GM23338 (cell line): ENCODE data around the gene SCRG1. TPM values are rescaled to one million over a fixed set of nuclear protein-coding genes. Genes with fewer than 3 reads are reported as not detected.

Source experiments
- ATAC-seq: fragments of 200-7000 bp; cut with Tn5 transposase; 3 replicates; pipeline ENCODE4 v1.9.1; 2020
- DNase-seq: peaks from one replicate; pipeline ENCODE4 v3.0.0-alpha.2; 2015; ENCODE audit warnings: low spot score
- H2AFZ ChIP-seq: fragments of 200-600 bp; sonication (generic); 2 replicates; pipeline ENCODE4 v1.8.0; 2016; ENCODE audit warnings: antibody characterized with exemption, mild to moderate bottlenecking, moderate library complexity
- H3F3A ChIP-seq: fragments of 200-600 bp; sonication (generic); replicated peaks from 2 replicates; pipeline ENCODE4 v1.8.0; 2017; ENCODE audit warnings: antibody characterized with exemption, mixed run types, low read depth
- H3K27ac ChIP-seq: fragments of 200-600 bp; sonication (generic); 2 replicates; pipeline ENCODE4 v1.6.1; 2016; ENCODE audit warnings: low read depth
- H3K27me3 ChIP-seq: fragments of 200-600 bp; sonication (generic); 2 replicates; pipeline ENCODE4 v1.8.0; 2016; ENCODE audit warnings: mild to moderate bottlenecking, mixed run types, moderate library complexity; ENCODE audit not compliant: insufficient read depth
- H3K36me3 ChIP-seq: fragments of 200-600 bp; sonication (generic); 2 replicates; pipeline ENCODE4 v1.8.0; 2016; ENCODE audit warnings: mild to moderate bottlenecking; ENCODE audit not compliant: insufficient read depth
- H3K4me1 ChIP-seq: fragments of 200-600 bp; sonication (generic); 2 replicates; pipeline ENCODE4 v1.8.0; 2016; ENCODE audit warnings: mild to moderate bottlenecking, moderate library complexity; ENCODE audit not compliant: insufficient read depth
- H3K4me2 ChIP-seq: fragments of 200-600 bp; sonication (generic); 2 replicates; pipeline ENCODE4 v1.7.1; 2017; ENCODE audit warnings: mixed run types
- H3K4me3 ChIP-seq: fragments of 200-600 bp; sonication (generic); 2 replicates; pipeline ENCODE4 v1.6.1; 2016; ENCODE audit warnings: mixed run types
- H3K79me2 ChIP-seq: fragments of 200-600 bp; sonication (generic); replicated peaks from 2 replicates; pipeline ENCODE4 v1.8.0; 2017; ENCODE audit warnings: mild to moderate bottlenecking; ENCODE audit not compliant: insufficient read depth
- H3K9me2 ChIP-seq: fragments of 200-600 bp; sonication (generic); 2 replicates; pipeline ENCODE4 v1.8.0; 2017; ENCODE audit not compliant: insufficient read depth
- H4K20me1 ChIP-seq: fragments of 200-600 bp; sonication (generic); replicated peaks from 2 replicates; pipeline ENCODE4 v1.8.0; 2017; ENCODE audit warnings: mild to moderate bottlenecking; ENCODE audit not compliant: insufficient read depth
- H3K27ac Mint-ChIP-seq: 2 replicates; pipeline ENCODE4 v1.8.0; 2020; ENCODE audit warnings: inconsistent platforms, mild to moderate bottlenecking, moderate library complexity, mixed read lengths
- H3K27me3 Mint-ChIP-seq: 3 replicates; pipeline ENCODE4 v1.8.0; 2022; ENCODE audit warnings: low read depth, mild to moderate bottlenecking, moderate library complexity, mixed read lengths, inconsistent platforms; ENCODE audit not compliant: insufficient read depth, poor library complexity
- H3K36me3 Mint-ChIP-seq: 3 replicates; pipeline ENCODE4 v1.8.0; 2021; ENCODE audit warnings: low read depth, mild to moderate bottlenecking, inconsistent platforms, moderate library complexity, mixed read lengths
- H3K4me1 Mint-ChIP-seq: 3 replicates; pipeline ENCODE4 v1.8.0; 2020; ENCODE audit warnings: mild to moderate bottlenecking, inconsistent platforms, mixed read lengths
- H3K4me3 Mint-ChIP-seq: 3 replicates; pipeline ENCODE4 v1.8.0; 2021; ENCODE audit warnings: moderate library complexity, mild to moderate bottlenecking, inconsistent platforms, mixed read lengths
- H3K9me3 Mint-ChIP-seq: 3 replicates; pipeline ENCODE4 v1.8.0; 2020; ENCODE audit warnings: moderate library complexity, mild to moderate bottlenecking, inconsistent platforms, mixed read lengths
- CREB1 ChIP-seq: fragments of 250-450 bp; sonication (Bioruptor Pico); IDR thresholded peaks from 2 replicates; pipeline ENCODE4 v1.5.0; 2020; ENCODE audit warnings: low read depth, mild to moderate bottlenecking, moderate library complexity
- CTCF ChIP-seq, 2 experiments: fragments of 200-600 bp in 1 of 2; sonication (generic) in 1 of 2; conservative IDR thresholded peaks; 2 replicates each; pipeline versions ENCODE4 v1.5.1 to v1.6.1; 2016 to 2017; ENCODE audit warnings: antibody characterized with exemption in 2 of 2, low read depth in 2 of 2, mild to moderate bottlenecking in 2 of 2, moderate library complexity in 1 of 2
- EZH2 ChIP-seq: fragments of 200-600 bp; sonication (generic); IDR thresholded peaks from one replicate; pipeline ENCODE4 v1.8.0; 2017; ENCODE audit warnings: antibody characterized with exemption, mild to moderate bottlenecking, low read depth; ENCODE audit not compliant: unreplicated experiment
- EZH2phosphoT487 ChIP-seq: fragments of 200-600 bp; sonication (generic); IDR thresholded peaks from one replicate; pipeline ENCODE4 v1.8.1; 2018; ENCODE audit warnings: antibody characterized with exemption; ENCODE audit not compliant: unreplicated experiment
- JUNB ChIP-seq: IDR thresholded peaks from one replicate; pipeline ENCODE4 v1.6.1; 2016; ENCODE audit warnings: antibody characterized with exemption; ENCODE audit not compliant: unreplicated experiment
- NANOG ChIP-seq: IDR thresholded peaks from 2 replicates; pipeline ENCODE4 v1.6.1; 2016; ENCODE audit warnings: antibody characterized with exemption, borderline replicate concordance
- POLR2AphosphoS5 ChIP-seq: IDR thresholded peaks from 2 replicates; pipeline ENCODE4 v1.6.1; 2016; ENCODE audit warnings: antibody characterized with exemption, low read depth
- STAT1 ChIP-seq: IDR thresholded peaks from one replicate; pipeline ENCODE4 v1.6.1; 2016; ENCODE audit warnings: antibody characterized with exemption; ENCODE audit not compliant: unreplicated experiment
- ZNF114 ChIP-seq: fragments of 250-450 bp; sonication (Bioruptor Pico); IDR thresholded peaks from 2 replicates; pipeline ENCODE4 v1.5.0; 2020; ENCODE audit warnings: mild to moderate bottlenecking, moderate library complexity
- ZNF331 ChIP-seq: fragments of 250-450 bp; sonication (Bioruptor Pico); IDR thresholded peaks from 2 replicates; pipeline ENCODE4 v1.5.0; 2020; ENCODE audit warnings: low read depth, mild to moderate bottlenecking, moderate library complexity
- polyA plus RNA-seq: library from polyadenylated mRNA; unstranded; fragments of >200 nt; fragmentation: Nextera tagmentation; extraction: Ambion mirVana; gene quantifications from 2 replicates; pipeline ENCODE4 v1.2.1, GENCODE V29; 2016
- total RNA-seq: library from RNA; depleted of rRNA; stranded (reverse); fragments of >200 nt; shearing (Covaris generic); gene quantifications from 2 replicates; pipeline ENCODE4 v1.2.3, GENCODE V29; 2014
- TF ChIP-seq, protein P1 (sequence below): fragments of 250-450 bp; sonication (Bioruptor Pico); IDR thresholded peaks from 2 replicates; pipeline ENCODE4 v1.5.0; 2020; ENCODE audit warnings: mild to moderate bottlenecking, moderate library complexity
- TF ChIP-seq, protein P2 (sequence below): IDR thresholded peaks from one replicate; pipeline ENCODE4 v1.6.1; 2018; ENCODE audit warnings: antibody characterized with exemption; ENCODE audit not compliant: unreplicated experiment
- TF ChIP-seq, protein P3 (sequence below): IDR thresholded peaks from 2 replicates; pipeline ENCODE4 v1.6.1; 2016; ENCODE audit warnings: antibody characterized with exemption

Gene SCRG1
- total and polyA plus RNA-seq, 2 experiments from 2014 or later, result 0.45 TPM; not detected in 1

DNA sequence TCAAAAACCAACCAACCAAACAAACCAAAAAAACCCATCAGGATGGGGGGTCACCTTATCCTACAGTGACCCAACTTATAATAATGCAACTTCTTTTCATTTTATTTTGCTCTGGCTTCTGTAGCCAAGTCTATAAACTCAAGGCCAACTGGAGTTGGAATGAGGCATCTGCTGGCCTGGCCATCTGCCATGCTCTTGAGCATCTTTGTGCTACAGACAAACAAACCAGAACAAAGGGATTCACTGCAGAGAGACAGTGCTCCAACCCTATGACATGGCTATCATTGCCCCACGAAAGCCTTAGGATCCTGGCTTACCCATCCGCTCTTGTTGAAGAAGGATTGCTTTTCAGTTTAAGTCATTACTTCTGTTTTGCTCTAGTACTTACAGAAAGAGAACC, 49.2 kb upstream of the SCRG1 start:
- H3F3A ChIP-seq, result no peaks in the 10 kb centered on the region
- no peak overlapping the region for H3K27ac Mint-ChIP-seq
- no peak overlapping the region for H3K27ac ChIP-seq

More for the DNA sequence above, 49.2 kb upstream of the SCRG1 start:
- H3K4me3 Mint-ChIP-seq, result no peak overlapping the region
- no peaks in the 10 kb centered on the region for H4K20me1 ChIP-seq
- H3K9me2 ChIP-seq, result peaks cover 8% of the 10 kb centered on the region; the same call in 1 of the 2 replicates
- H3K9me3 Mint-ChIP-seq, result no peaks in the 10 kb centered on the region
- no peak overlapping the region for H3K4me2 ChIP-seq
- H3K79me2 ChIP-seq, result no peaks in the 10 kb centered on the region
- H3K27me3 Mint-ChIP-seq, result no peaks in the 10 kb centered on the region
- DNase-seq (no peak), ATAC-seq (no peak)
- TF ChIP-seq JUNB (no peak), EZH2phosphoT487 (no peak), ZNF114 (CRISPR knock-in tag) (no peak), CTCF (conservative IDR thresholded peaks at IDR 0.05; ENCODE audit: low read depth in 2 of 2) (no peak), ZNF331 (CRISPR knock-in tag) (no peak), POLR2AphosphoS5 (no peak), CREB1 (no peak), NANOG (no peak), STAT1 (no peak), EZH2 (no peak)
- TF ChIP-seq, protein P1, sequence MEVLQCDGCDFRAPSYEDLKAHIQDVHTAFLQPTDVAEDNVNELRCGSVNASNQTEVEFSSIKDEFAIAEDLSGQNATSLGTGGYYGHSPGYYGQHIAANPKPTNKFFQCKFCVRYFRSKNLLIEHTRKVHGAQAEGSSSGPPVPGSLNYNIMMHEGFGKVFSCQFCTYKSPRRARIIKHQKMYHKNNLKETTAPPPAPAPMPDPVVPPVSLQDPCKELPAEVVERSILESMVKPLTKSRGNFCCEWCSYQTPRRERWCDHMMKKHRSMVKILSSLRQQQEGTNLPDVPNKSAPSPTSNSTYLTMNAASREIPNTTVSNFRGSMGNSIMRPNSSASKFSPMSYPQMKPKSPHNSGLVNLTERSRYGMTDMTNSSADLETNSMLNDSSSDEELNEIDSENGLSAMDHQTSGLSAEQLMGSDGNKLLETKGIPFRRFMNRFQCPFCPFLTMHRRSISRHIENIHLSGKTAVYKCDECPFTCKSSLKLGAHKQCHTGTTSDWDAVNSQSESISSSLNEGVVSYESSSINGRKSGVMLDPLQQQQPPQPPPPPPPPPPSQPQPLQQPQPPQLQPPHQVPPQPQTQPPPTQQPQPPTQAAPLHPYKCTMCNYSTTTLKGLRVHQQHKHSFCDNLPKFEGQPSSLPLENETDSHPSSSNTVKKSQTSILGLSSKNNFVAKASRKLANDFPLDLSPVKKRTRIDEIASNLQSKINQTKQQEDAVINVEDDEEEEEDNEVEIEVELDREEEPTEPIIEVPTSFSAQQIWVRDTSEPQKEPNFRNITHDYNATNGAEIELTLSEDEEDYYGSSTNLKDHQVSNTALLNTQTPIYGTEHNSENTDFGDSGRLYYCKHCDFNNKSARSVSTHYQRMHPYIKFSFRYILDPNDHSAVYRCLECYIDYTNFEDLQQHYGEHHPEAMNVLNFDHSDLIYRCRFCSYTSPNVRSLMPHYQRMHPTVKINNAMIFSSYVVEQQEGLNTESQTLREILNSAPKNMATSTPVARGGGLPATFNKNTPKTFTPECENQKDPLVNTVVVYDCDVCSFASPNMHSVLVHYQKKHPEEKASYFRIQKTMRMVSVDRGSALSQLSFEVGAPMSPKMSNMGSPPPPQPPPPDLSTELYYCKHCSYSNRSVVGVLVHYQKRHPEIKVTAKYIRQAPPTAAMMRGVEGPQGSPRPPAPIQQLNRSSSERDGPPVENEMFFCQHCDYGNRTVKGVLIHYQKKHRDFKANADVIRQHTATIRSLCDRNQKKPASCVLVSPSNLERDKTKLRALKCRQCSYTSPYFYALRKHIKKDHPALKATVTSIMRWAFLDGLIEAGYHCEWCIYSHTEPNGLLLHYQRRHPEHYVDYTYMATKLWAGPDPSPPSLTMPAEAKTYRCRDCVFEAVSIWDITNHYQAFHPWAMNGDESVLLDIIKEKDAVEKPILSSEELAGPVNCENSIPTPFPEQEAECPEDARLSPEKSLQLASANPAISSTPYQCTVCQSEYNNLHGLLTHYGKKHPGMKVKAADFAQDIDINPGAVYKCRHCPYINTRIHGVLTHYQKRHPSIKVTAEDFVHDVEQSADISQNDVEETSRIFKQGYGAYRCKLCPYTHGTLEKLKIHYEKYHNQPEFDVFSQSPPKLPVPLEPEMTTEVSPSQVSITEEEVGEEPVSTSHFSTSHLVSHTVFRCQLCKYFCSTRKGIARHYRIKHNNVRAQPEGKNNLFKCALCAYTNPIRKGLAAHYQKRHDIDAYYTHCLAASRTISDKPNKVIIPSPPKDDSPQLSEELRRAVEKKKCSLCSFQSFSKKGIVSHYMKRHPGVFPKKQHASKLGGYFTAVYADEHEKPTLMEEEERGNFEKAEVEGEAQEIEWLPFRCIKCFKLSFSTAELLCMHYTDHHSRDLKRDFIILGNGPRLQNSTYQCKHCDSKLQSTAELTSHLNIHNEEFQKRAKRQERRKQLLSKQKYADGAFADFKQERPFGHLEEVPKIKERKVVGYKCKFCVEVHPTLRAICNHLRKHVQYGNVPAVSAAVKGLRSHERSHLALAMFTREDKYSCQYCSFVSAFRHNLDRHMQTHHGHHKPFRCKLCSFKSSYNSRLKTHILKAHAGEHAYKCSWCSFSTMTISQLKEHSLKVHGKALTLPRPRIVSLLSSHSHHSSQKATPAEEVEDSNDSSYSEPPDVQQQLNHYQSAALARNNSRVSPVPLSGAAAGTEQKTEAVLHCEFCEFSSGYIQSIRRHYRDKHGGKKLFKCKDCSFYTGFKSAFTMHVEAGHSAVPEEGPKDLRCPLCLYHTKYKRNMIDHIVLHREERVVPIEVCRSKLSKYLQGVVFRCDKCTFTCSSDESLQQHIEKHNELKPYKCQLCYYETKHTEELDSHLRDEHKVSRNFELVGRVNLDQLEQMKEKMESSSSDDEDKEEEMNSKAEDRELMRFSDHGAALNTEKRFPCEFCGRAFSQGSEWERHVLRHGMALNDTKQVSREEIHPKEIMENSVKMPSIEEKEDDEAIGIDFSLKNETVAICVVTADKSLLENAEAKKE, result no peak
- TF ChIP-seq, protein P2, sequence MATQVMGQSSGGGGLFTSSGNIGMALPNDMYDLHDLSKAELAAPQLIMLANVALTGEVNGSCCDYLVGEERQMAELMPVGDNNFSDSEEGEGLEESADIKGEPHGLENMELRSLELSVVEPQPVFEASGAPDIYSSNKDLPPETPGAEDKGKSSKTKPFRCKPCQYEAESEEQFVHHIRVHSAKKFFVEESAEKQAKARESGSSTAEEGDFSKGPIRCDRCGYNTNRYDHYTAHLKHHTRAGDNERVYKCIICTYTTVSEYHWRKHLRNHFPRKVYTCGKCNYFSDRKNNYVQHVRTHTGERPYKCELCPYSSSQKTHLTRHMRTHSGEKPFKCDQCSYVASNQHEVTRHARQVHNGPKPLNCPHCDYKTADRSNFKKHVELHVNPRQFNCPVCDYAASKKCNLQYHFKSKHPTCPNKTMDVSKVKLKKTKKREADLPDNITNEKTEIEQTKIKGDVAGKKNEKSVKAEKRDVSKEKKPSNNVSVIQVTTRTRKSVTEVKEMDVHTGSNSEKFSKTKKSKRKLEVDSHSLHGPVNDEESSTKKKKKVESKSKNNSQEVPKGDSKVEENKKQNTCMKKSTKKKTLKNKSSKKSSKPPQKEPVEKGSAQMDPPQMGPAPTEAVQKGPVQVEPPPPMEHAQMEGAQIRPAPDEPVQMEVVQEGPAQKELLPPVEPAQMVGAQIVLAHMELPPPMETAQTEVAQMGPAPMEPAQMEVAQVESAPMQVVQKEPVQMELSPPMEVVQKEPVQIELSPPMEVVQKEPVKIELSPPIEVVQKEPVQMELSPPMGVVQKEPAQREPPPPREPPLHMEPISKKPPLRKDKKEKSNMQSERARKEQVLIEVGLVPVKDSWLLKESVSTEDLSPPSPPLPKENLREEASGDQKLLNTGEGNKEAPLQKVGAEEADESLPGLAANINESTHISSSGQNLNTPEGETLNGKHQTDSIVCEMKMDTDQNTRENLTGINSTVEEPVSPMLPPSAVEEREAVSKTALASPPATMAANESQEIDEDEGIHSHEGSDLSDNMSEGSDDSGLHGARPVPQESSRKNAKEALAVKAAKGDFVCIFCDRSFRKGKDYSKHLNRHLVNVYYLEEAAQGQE, result no peak
- TF ChIP-seq, protein P3, sequence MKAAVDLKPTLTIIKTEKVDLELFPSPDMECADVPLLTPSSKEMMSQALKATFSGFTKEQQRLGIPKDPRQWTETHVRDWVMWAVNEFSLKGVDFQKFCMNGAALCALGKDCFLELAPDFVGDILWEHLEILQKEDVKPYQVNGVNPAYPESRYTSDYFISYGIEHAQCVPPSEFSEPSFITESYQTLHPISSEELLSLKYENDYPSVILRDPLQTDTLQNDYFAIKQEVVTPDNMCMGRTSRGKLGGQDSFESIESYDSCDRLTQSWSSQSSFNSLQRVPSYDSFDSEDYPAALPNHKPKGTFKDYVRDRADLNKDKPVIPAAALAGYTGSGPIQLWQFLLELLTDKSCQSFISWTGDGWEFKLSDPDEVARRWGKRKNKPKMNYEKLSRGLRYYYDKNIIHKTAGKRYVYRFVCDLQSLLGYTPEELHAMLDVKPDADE, result no peak
- no peaks in the 10 kb centered on the region for H3K27me3 ChIP-seq
- no peak overlapping the region for H2AFZ ChIP-seq
- H3K4me1 ChIP-seq, result no peaks in the 10 kb centered on the region
- H3K4me3 ChIP-seq, result no peak overlapping the region
- H3K36me3 Mint-ChIP-seq, result no peaks in the 10 kb centered on the region
- no peaks in the 10 kb centered on the region for H3K4me1 Mint-ChIP-seq
- no peaks in the 10 kb centered on the region for H3K36me3 ChIP-seq
